Islet of Langerhans (tissue), 1 donor: ENCODE measurements around the gene RUNX2.

Experiments
- FAIRE-seq: peaks from one replicate; lab custom pipeline; 2011; peaks lifted over from hg19 to GRCh38; lab: Jason Lieb, UNC

RUNX2 gene

DNA sequence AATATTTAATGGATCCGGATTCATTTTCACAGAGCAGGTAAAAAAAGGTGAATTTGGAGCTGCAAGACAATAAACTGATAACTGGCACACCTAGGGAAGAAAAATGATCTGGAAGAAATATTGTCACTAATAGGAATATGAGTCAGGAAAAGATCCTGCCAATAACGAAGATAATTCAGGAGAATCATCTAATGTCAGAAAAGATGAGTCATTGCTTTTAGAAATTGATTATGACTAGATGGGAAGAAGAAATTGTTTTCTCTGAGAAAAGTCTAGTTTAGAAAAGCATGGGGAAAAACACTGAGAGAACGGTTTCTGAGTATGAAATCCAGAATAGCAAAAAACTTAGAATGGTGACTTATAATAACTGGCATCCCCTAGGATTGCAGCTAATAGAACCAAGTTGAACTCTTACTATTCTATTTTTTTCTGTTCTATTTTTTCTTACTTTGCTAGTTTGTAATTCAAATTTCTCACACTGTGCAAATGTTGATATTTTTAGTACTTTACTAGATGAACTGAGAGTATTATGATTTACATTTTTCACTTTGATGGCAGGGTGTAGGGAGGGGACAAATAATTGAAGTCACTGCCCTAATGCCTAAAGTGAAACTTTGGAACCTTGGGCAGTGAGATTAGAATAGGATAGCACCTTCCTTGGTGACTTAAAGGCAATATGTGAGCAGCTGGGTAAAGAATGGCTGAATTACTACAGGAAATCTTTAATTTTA is 87.8 kb downstream of the RUNX2 start:
- no peak for FAIRE-seq

DNA sequence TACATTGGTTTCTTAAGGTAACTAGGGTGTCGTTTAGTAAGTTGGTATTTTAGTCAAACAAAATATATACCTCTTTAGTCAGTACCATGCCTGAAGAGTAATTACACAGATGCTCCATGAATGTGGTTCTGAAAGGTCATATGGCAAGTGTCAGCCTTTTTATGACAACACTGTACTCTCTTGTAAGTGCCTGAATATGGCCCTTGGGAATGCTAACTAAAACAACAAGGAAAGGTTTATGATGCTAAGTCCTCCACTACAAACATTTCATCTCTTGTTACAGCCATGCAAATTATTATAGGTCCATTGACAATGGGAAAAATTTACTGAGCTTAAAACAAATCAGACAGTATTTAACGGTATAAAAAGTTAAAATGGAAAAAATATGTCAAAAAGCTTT is 88.6 kb downstream of the RUNX2 start:
- FAIRE-seq, result no peak

DNA sequence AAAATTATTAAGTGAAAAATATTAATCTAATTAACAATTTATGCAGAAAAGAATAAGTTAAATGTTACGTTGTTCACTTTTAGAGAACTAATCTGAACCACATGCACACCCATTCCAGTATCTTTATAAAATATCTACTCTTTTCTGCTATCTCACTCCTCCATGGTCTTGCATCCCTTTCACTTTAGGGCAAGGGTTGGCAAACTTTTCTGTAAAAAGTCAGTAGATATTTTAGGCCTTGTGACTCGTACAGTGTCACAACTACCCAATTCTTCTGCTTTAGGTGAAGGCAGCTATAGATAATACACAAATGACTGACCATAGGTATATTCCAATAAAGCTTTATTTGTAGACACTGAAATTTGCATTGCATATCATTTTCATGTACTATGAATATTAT is 89.3 kb downstream of the RUNX2 start:
- no peak for FAIRE-seq

DNA sequence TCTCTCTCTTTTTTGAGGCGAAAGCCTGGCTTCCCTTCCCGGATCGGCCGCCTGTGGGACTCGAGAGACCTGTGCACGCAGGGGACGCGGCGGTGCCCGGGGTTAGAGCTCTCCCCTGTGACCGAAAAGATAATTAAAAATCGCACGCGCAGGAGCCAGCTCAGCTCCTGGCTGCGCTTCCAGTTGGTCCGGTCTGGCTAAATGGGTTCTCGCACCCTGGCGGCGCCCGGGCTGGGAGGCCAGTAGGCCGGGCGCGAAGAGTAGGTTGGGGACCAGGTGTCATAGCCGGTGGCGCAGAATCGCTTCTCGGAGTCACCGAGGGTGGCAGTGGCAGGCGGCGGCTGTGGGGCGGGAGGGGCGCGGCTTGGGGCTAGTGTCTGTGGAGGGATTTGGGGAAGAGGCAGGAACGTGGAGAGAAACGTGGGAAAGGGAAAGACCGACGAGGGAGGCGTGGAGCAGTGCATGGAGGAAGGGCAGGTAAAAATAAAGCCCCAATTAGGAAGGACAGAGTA is 91.5 kb downstream of the RUNX2 start:
- FAIRE-seq, result no peak

DNA sequence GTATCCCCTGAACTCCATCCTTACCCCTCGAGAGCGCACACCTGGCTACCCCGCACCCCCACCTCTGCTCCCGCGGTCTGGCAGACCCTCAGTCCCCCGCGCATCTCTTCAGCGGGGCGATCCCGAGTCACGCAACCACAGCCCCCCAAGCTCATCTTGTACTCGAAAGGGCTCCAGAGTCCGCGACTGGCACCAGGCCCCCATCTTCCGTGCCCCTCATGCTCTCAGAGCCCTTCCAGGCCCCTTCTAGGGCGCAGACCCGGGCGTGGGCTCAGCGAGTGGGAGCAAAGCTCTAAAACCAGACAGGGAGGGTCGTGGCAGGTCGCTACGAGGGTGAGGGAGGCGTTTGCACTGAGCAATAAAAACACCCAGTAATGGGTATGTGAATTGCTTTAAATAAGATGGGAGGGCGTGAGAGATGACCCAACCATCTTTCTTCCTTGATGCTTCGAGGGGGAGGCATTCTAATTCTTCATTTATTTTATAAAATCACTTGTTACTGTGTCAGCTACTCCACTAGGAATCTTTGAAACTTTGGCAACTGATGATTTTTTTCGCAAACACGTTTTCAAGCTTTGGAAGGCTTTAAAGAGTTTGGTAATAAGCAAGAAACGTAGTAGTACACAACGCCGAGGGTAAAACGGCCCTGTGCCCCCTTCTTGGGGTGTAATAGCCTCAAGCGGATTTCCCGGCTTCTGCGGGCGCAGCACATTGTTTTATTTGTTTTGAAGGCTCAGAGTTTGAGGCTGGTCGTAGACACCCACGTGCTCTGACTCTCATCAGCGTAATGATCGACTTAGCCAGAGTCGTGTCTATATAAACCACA is 92.2 kb downstream of the RUNX2 start:
- no peak for FAIRE-seq

DNA sequence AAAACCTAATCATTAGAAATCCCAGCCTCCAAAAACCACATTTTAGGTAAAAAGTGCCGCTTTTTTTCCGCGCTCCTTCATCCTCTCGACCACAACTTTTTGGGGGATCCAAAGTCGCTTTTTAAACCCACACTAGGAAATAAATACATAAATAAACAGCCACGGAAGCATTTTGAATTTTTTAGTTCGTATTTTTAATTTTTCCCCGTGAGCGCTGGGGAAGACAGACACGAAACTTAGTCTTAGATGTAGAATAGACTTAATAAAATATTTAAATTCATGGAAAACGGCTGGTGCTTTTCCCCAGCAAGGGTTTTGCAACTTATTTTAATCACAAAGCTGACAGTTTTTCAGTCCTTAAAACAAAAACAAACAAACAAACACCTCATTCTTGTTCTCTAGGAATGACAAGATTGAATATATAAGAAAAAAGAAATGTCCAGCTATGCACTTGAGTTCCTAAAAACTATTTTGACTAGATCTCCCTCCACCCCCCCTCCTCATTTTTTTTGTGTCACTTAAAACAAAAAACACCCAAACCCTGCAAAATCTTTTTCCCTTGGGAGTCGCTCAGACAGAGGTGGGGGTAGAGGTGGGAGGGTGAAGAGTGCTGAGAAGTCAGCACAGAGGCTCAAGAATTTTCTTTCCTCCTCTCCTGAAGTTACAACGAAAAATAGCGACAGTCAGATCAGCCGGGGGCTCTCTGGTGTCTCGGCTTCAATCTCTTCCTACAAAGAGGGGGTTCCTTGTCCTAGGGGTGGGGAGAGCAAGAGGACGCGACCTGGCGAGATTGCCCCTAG is 93.0 kb downstream of the RUNX2 start:
- FAIRE-seq, result no peak

DNA sequence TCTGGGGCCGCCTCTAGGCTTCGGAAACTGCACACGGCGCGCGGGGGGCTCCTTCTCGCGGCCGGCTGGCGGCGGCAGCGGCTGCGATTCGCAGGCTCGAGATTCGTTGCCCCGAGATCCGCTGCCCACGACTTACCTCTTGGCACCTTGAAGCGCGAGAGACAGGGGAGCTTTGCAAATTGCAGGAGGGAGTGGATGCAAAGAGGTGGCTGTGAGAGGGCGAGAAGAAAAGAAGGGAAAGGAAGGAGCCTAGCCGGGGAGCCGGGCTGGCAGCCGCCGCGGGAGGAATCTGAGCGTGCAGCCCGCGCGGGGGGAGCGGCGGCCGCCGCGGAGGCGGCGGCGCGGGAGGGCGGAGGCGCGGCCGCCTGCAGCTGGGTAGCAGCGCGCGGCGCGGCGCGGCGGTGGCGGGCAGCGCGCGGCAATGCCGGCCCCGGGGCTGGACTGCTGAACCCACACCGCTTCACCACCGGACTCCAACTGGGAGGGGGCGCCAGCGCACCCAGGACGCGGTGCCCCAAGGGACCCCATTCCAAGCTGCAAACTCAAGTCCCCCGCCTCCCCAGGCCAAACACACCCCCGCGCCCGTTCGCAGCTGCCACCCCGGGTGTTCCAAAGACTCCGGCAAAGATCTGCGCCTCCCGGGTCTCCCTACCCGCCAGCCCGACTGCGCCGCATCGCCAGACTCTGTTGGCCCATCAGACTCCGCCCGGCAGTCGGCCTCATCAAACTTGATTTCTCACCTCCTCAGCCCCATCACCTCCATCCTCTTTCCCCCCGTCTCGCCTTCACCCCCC is 93.8 kb downstream of the RUNX2 start:
- FAIRE-seq, result no peak

DNA sequence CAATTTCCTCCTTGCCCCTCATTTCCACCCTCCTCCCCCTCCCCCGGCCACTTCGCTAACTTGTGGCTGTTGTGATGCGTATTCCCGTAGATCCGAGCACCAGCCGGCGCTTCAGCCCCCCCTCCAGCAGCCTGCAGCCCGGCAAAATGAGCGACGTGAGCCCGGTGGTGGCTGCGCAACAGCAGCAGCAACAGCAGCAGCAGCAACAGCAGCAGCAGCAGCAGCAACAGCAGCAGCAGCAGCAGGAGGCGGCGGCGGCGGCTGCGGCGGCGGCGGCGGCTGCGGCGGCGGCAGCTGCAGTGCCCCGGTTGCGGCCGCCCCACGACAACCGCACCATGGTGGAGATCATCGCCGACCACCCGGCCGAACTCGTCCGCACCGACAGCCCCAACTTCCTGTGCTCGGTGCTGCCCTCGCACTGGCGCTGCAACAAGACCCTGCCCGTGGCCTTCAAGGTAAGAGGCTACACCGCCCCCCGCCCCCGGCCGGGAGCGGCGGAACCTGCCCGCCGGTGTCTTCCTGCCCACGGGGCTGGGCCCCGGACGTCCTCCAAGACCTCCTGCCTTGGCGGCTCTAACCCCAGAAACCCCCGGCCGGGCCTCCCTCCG is 94.5 kb downstream of the RUNX2 start:
- no peak for FAIRE-seq

DNA sequence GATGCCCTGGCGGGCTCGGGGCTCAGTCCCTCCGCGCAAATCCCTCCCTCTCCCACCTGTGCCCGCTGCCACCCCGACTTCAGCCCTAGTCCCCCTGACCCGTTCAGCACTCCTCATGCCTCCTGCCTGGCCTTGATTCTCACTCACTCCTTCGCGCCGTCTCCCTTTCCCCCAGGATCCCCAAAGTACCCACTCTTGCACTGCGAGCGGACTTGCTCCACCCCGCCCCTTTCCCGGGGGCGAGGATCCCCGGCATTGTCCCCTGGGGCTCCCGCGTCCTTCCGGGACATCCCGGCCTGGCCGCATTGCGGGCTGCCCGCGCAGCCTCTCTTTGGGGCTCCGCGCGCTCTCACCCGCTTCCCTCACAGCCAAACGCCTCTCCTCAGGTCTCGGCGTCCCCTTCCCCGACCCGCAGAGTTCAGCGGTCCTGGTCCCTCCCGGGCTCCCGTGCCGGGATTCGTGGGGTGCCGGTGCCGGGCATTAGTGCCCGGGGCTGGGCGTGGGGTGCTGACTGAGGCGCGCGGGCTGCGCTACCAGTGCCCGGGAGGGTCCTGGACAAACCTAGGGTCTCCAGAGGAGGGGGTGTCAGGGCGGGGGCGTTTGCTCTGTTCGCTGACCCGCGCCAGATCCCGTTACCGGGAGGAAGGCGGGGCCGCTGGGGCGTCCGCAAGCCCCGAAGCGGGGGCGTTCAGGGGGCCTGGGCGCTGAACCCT is 95.1 kb downstream of the RUNX2 start:
- FAIRE-seq, result no peak

DNA sequence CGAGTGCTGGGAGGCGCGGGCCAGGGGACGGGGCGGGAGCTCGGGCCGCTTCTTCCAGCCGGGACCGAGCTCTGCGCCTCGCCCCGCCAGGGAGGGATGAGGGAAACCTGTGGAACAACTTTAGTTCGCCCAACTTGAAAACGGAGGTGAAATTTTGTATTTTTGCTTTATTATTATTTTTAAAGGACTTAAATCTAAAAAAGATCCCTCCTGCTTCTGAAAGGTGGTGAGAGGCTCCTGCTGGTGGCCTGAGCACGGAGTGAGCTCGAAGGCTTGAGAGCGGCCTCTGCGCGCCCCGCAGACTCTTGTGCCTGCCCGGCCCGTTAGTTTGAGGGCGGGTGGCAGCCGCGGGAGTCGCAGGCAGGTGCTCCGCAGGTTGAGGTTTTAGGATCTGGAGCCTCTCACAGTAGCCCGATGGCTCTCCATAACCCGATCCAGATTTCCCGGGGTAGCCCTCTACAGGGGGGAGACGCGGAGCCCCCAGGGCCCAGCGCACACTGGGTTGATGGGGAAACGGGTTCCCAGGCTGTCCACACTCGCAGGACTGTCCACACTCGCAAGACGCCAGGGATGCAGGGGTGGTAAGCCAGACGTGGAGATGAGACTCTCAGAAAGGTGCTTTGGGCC is 95.8 kb downstream of the RUNX2 start:
- FAIRE-seq, result no peak

DNA sequence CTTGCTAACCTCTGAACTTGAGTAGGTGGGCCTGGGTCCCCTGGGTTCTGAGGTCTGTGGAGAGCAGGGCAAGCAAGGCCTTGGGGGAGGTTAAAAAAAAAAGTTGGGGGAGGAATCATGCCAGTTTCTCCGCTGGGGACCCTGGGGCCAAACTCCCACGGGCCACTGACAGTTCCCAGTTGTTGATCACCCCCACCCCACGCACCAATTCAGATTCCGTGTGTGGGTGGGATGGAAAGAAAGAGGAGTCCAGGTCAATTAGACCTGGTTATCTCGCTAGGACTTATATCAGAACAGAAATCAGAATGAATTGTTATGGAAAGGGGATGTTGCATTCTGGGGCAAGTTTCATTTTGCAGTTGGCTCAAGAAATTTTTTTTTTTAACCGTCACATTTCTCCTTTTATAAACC is 96.3 kb downstream of the RUNX2 start:
- no peak for FAIRE-seq

DNA sequence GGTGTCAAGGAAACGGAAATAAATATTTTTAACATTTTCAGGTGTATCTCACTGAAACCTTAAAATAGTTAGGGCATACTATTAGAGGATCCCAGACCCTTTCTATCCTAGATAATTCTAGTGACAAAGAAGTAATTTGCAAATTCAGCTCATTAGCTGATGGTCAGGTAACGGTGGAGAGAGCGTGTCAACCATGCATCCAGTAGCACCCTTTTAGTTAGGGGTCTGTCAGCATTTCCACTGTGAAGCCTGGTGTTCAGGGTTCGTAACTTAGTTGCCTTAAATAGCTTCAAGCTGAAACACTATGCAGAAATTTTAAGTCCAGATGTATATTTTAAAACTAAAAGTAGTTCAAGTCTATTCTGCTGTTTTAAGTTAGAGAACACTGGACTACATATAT is 98.1 kb downstream of the RUNX2 start:
- no peak for FAIRE-seq

DNA sequence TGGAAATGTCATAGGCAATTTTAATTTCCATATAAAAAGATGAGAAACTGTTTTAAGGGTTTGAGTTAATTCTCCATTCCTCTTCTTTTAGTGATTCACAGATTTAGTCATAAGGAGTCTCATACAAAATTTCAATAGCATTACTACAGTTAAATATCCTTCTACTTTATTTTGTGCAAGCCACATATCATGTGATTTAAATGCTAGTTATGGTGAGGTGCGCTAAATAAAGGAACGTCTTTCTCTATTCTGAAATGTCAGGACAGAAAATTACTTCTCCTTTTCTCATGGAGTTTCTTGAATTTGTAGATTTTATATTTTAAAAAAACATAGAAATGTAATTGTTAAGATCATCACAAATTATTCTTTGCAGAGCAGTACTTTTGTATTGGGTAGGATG is 99.6 kb downstream of the RUNX2 start:
- no peak for FAIRE-seq

DNA sequence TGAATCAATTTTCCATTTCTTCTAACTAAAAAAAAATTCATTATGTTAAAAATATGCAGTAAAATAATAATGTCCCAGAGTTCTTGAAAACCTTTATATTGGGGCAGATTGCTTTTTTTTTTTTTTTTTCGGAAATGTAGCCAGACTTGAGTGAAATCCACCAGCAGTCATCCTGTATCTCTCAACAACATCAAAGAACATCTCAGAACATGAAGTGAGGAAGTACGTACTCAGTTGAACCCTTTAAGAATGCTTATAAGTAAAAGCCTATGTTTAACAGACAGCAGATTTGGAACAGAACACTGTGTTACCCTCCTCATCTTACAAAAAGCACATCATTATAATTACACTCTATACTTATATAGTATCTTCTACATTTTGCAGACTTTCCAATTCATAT is 100.6 kb downstream of the RUNX2 start:
- no peak for FAIRE-seq

DNA sequence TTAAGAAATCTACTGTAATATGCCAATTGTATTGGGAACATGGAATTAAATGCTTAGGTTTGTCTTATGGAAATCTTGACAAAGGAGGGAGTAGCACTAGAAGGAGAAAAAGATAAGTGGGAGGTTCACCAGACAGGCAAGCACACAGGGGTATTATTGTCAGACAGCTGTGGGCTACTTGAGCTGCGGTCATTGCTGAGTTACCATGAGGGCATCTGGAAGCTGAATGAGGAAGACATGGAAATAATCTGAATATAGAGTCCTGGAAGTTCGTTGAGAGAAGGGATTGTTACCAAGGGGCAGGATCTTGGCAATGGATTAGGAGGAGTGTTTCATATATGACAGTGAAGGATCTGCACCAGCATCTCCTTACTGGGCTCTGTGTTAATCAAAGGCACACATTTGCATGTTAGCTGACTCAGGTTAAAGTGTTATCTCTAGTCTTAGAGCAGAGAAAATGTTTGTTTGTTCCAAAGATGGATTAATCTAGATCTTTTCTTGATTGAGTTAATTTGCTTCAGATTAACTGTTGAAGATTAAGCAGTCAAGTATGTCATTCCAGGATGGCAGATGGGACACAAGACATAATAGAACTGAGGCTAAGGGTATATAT is 102.6 kb downstream of the RUNX2 start:
- no peak for FAIRE-seq

DNA sequence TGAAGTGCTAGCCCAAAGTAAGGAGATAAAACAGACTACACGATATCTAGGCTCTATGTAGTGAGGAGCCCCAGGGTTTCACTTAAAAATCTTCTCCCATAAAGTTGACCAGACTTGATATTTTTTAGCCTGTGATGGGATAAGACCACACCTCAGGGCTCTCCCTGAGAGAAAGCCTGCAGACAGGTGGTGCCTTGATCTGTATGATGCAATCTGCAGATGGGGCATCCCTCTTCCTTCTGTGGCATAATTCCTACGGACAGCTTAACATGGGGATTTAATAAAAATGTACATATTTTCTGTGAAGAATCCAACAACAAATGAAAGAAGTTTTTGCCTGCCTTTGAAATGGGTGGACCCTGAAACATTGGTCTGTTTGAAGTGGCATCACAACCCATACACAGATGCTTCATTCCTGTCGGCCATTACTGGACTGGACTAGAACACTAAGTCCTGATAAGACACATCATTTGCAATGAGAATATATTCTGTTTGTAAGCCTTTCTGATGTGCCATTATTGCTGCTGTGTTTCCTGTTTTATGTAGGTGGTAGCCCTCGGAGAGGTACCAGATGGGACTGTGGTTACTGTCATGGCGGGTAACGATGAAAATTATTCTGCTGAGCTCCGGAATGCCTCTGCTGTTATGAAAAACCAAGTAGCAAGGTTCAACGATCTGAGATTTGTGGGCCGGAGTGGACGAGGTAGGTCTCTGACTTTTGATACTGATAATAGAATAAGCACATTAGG is 103.4 kb downstream of the RUNX2 start:
- no peak for FAIRE-seq

DNA sequence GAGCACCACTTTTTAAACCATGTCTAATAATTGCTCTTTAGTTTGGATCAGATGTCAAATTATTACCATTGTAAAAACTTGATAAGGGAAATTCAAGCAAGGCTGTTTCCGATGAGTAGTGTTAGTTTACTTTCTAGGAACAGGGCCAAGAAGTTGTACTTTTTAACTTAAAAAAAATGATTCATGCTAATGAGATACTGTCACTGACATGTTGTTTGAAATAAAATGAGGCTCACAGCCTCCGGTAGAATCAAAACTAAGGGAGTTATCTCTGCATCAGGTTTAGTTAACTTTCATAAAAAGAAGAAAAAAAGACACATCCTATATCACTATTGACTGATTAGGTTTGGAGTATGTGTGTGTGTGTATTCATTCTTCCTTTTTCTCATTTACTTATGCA is 104.8 kb downstream of the RUNX2 start:
- no peak for FAIRE-seq

DNA sequence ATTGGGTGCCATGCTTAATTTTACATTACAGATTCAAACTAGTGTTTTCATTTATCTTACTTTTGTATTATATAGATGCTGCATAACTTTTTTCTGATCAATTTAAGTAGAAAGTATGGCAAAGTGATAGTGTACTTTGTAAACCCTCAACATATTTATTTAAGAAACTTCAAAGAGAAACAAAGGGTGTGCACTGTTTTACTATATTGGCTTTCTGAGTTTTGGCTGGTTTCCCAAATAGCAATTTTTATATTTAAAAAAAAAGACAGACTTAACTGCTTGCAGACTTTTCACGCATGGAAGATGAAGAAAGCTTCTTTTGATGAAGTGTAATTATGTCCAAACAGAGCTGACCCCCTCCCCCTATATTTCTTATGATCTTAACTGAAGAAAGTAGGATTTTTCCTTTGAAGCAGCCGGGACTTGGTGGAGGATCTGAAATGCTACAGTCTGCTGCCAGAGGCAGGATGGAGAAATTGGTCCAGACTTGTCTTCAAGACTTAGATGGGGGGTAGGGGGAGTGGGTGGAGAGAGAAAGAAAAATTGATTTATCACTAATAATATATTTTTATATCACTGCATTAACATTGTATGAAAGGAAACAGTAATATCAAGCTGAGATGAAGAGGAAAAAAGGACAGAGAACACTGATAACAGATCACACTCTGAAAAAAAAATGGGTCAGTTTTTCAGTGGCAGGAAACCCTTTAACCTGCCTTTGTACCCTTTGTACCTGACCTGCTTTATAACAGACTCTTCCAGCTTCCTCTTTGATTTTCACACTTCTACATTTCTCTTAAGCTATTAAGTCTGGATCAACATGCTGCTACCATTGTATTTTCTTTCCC is 105.6 kb downstream of the RUNX2 start:
- FAIRE-seq, result no peak
